H9 (cell line): ENCODE results near the gene FAT4. TPM values are rescaled to one million over a fixed set of nuclear protein-coding genes. Genes with fewer than 3 reads are reported as not detected.

Experiments used
- DNase-seq: peaks from one replicate; pipeline ENCODE4 v3.0.0-alpha.2; 2017
- H2AFZ ChIP-seq: one replicate; pipeline ENCODE4 v1.6.1; 2013; ENCODE audit warnings: mild to moderate bottlenecking, low read length, control low read depth, moderate library complexity
- H2AK5ac ChIP-seq: 2 replicates; pipeline ENCODE4 v1.6.1; 2013; ENCODE audit warnings: low read length, control low read depth, mixed read lengths; ENCODE audit not compliant: insufficient read length
- H2BK120ac ChIP-seq: one replicate; pipeline ENCODE4 v1.6.1; 2013; ENCODE audit warnings: low read depth, mild to moderate bottlenecking, low read length, control low read depth, inconsistent platforms; ENCODE audit not compliant: poor library complexity, severe bottlenecking
- H2BK12ac ChIP-seq: 2 replicates; pipeline ENCODE4 v1.6.1; 2013; ENCODE audit warnings: low read length, control low read depth, mixed read lengths, low read depth; ENCODE audit not compliant: insufficient read length
- H2BK15ac ChIP-seq: 2 replicates; pipeline ENCODE4 v1.6.1; 2013; ENCODE audit warnings: low read depth, low read length, control low read depth
- H2BK20ac ChIP-seq: one replicate; pipeline ENCODE4 v1.6.1; 2013; ENCODE audit warnings: low read depth, mild to moderate bottlenecking, low read length, control low read depth, inconsistent platforms; ENCODE audit not compliant: poor library complexity, severe bottlenecking
- H2BK5ac ChIP-seq: 2 replicates; pipeline ENCODE4 v1.6.1; 2013; ENCODE audit warnings: low read length, control low read depth, mixed read lengths; ENCODE audit not compliant: insufficient read length
- H3K14ac ChIP-seq: 2 replicates; pipeline ENCODE4 v1.6.1; 2013; ENCODE audit warnings: low read length, control low read depth; ENCODE audit not compliant: insufficient read depth
- H3K18ac ChIP-seq: 2 replicates; pipeline ENCODE4 v1.6.1; 2013; ENCODE audit warnings: low read depth, mild to moderate bottlenecking, mixed read lengths, low read length, control low read depth; ENCODE audit not compliant: insufficient read length
- H3K23ac ChIP-seq: 2 replicates; pipeline ENCODE4 v1.6.1; 2013; ENCODE audit warnings: low read length, control low read depth, mixed read lengths, low read depth; ENCODE audit not compliant: insufficient read length
- H3K23me2 ChIP-seq: 2 replicates; pipeline ENCODE4 v1.6.1; 2013; ENCODE audit warnings: low read depth, mild to moderate bottlenecking, mixed read lengths, low read length, control low read depth; ENCODE audit not compliant: insufficient read length, poor library complexity, severe bottlenecking
- H3K27ac ChIP-seq: 2 replicates; pipeline ENCODE4 v1.5.1; 2013; ENCODE audit warnings: low read length, control low read depth, mixed read lengths, low read depth; ENCODE audit not compliant: insufficient read length
- H3K27me3 ChIP-seq: 2 replicates; pipeline ENCODE4 v1.6.1; 2013; ENCODE audit warnings: low read length, control low read depth, inconsistent platforms; ENCODE audit not compliant: insufficient read depth
- H3K4ac ChIP-seq: 2 replicates; pipeline ENCODE4 v1.6.1; 2013; ENCODE audit warnings: low read depth, mild to moderate bottlenecking, control low read depth, inconsistent platforms, low read length, moderate library complexity
- H3K4me1 ChIP-seq: 2 replicates; pipeline ENCODE4 v1.6.1; 2013; ENCODE audit warnings: low read length, control low read depth, inconsistent platforms; ENCODE audit not compliant: insufficient read depth
- H3K4me2 ChIP-seq: 2 replicates; pipeline ENCODE4 v1.6.1; 2013; ENCODE audit warnings: low read length, control low read depth, mixed read lengths; ENCODE audit not compliant: insufficient read length, insufficient read depth
- H3K56ac ChIP-seq: 2 replicates; pipeline ENCODE4 v1.6.1; 2013; ENCODE audit warnings: low read depth, mild to moderate bottlenecking, mixed read lengths, low read length, control low read depth; ENCODE audit not compliant: insufficient read length
- H3K79me1 ChIP-seq: 2 replicates; pipeline ENCODE4 v1.6.1; 2013; ENCODE audit warnings: low read depth, mild to moderate bottlenecking, moderate library complexity, low read length, control low read depth, inconsistent platforms; ENCODE audit not compliant: insufficient read depth, poor library complexity, severe bottlenecking
- H3K79me2 ChIP-seq: 2 replicates; pipeline ENCODE4 v1.6.1; 2013; ENCODE audit warnings: low read length, control low read depth, inconsistent platforms; ENCODE audit not compliant: insufficient read depth
- H3K9ac ChIP-seq: 2 replicates; pipeline ENCODE4 v1.6.1; 2013; ENCODE audit warnings: low read length, control low read depth, mixed read lengths; ENCODE audit not compliant: insufficient read length; ENCODE audit errors: extremely low read depth
- H3K9me3 ChIP-seq: one replicate; pipeline ENCODE4 v1.6.1; 2013; ENCODE audit warnings: low read depth, low read length, inconsistent platforms; ENCODE audit not compliant: control insufficient read depth
- H3T11ph ChIP-seq: one replicate; pipeline ENCODE4 v1.6.1; 2013; ENCODE audit warnings: mild to moderate bottlenecking, low read length, control low read depth, inconsistent platforms
- H4K20me1 ChIP-seq: one replicate; pipeline ENCODE4 v1.6.1; 2013; ENCODE audit not compliant: control insufficient read depth, insufficient read length, insufficient read depth
- H4K5ac ChIP-seq: 2 replicates; pipeline ENCODE4 v1.6.1; 2013; ENCODE audit warnings: low read depth, mild to moderate bottlenecking, mixed read lengths, low read length, control low read depth; ENCODE audit not compliant: insufficient read length
- H4K8ac ChIP-seq: replicated peaks from 2 replicates; pipeline ENCODE4 v1.6.1; 2013; ENCODE audit warnings: low read length, control low read depth, mixed read lengths, low read depth; ENCODE audit not compliant: insufficient read length
- H4K91ac ChIP-seq: 2 replicates; pipeline ENCODE4 v1.6.1; 2013; ENCODE audit warnings: low read depth, mild to moderate bottlenecking, moderate library complexity, mixed read lengths, low read length, control low read depth; ENCODE audit not compliant: insufficient read length
- H3K27ac Mint-ChIP-seq, 3 experiments: 2 replicates in 2 of 3; 3 replicates in 1 of 3; pipeline ENCODE4 v1.8.0; 2020 to 2021; ENCODE audit warnings: mixed read lengths in 3 of 3, mild to moderate bottlenecking in 1 of 3, moderate library complexity in 1 of 3
- H3K27me3 Mint-ChIP-seq: 2 replicates; pipeline ENCODE4 v1.8.0; 2021; ENCODE audit warnings: low read depth, mild to moderate bottlenecking, moderate library complexity, mixed read lengths
- H3K36me3 Mint-ChIP-seq, 3 experiments: 2 replicates in 2 of 3; 3 replicates in 1 of 3; pipeline ENCODE4 v1.8.0; 2020 to 2021; ENCODE audit warnings: low read depth in 3 of 3, mixed read lengths in 3 of 3; ENCODE audit not compliant: insufficient read depth in 1 of 3
- H3K4me1 Mint-ChIP-seq, 2 experiments: 2 replicates each; pipeline ENCODE4 v1.8.0; 2020; ENCODE audit warnings: mixed read lengths in 2 of 2
- H3K4me3 Mint-ChIP-seq, 2 experiments: 2 replicates in 1 of 2; 3 replicates in 1 of 2; pipeline ENCODE4 v1.8.0; 2020 to 2021; ENCODE audit warnings: mild to moderate bottlenecking in 2 of 2, mixed read lengths in 2 of 2, moderate library complexity in 1 of 2
- H3K9me3 Mint-ChIP-seq, 2 experiments: 2 replicates in 1 of 2; 3 replicates in 1 of 2; pipeline ENCODE4 v1.8.0; 2020; ENCODE audit warnings: mild to moderate bottlenecking in 2 of 2, mixed read lengths in 2 of 2, moderate library complexity in 1 of 2
- WGBS: extraction: QIAGEN DNeasy Blood & Tissue Kit; methylation state at CpG from one replicate; pipeline ENCODE4 v1.1.7; 2013; ENCODE audit warnings: missing lambda C conversion rate, low lambda C conversion rate, mixed read lengths; ENCODE audit not compliant: insufficient read length; ENCODE audit errors: extremely low coverage; 5-methylcytosine and 5-hydroxymethylcytosine counted together
- total RNA-seq: library from RNA; stranded (reverse); gene quantifications from 2 replicates; pipeline ENCODE4 v1.2.1, GENCODE V29; 2021
- TF ChIP-seq, protein P1 (sequence below): fragments of 200-600 bp; sonication (generic); conservative IDR thresholded peaks from 3 replicates; pipeline ENCODE4 v1.8.0; 2021; ENCODE audit warnings: antibody characterized with exemption, mild to moderate bottlenecking

FAT4 gene
- total RNA-seq, 1 experiment from 2014 or later, result 6.9 TPM

DNA sequence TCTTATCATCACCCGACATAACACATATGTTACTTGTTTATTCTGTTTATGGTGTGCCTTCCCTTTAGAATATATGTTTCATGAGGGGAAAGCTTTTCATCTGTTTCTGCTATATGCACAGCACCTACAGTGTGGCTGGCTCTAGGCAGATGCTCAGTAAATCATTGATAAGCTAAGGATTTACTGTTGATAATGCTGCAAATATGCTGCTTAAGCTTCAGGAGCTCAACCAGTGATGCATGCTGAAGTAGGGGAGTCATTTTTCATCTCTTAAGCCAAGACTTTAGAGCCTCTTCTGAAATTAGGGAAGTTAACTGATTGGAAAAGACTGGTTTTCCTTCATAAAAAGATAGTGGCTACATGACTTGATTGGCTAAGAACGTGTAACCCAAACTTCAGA lies 16.4 kb downstream of the FAT4 start:
- no peak overlapping the region for H3K23ac ChIP-seq
- H3K27ac ChIP-seq, result no peak overlapping the region
- H4K5ac ChIP-seq, result no peak overlapping the region
- no peak overlapping the region for H2BK15ac ChIP-seq
- no peak overlapping the region for H2BK12ac ChIP-seq
- no peaks in the 10 kb centered on the region for H3K27me3 Mint-ChIP-seq
- TF ChIP-seq, protein P1, sequence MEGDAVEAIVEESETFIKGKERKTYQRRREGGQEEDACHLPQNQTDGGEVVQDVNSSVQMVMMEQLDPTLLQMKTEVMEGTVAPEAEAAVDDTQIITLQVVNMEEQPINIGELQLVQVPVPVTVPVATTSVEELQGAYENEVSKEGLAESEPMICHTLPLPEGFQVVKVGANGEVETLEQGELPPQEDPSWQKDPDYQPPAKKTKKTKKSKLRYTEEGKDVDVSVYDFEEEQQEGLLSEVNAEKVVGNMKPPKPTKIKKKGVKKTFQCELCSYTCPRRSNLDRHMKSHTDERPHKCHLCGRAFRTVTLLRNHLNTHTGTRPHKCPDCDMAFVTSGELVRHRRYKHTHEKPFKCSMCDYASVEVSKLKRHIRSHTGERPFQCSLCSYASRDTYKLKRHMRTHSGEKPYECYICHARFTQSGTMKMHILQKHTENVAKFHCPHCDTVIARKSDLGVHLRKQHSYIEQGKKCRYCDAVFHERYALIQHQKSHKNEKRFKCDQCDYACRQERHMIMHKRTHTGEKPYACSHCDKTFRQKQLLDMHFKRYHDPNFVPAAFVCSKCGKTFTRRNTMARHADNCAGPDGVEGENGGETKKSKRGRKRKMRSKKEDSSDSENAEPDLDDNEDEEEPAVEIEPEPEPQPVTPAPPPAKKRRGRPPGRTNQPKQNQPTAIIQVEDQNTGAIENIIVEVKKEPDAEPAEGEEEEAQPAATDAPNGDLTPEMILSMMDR, result no peak
- H3K9ac ChIP-seq, result no peak overlapping the region
- H3K9me3 ChIP-seq, result no peaks in the 10 kb centered on the region
- no peak overlapping the region for H3K14ac ChIP-seq
- H3T11ph ChIP-seq, result no peak overlapping the region
- no peak overlapping the region for H2BK5ac ChIP-seq
- no peaks in the 10 kb centered on the region for H3K79me1 ChIP-seq
- H2BK120ac ChIP-seq, result no peak overlapping the region
- H3K79me2 ChIP-seq, result peaks cover 2% of the 10 kb centered on the region; the same call in 1 of the 2 replicates
- no peak overlapping the region for H3K56ac ChIP-seq
- H3K4me3 Mint-ChIP-seq, result no peak overlapping the region
- no peaks in the 10 kb centered on the region for H3K9me3 Mint-ChIP-seq
- H3K27ac Mint-ChIP-seq, result no peak overlapping the region
- no peaks in the 10 kb centered on the region for H3K27me3 ChIP-seq
- no peak for DNase-seq
- no CpG with 5 or more reads among the region's 2 CpGs for WGBS
- H4K91ac ChIP-seq, result no peak overlapping the region
- H3K4me1 ChIP-seq, result no peaks in the 10 kb centered on the region
- no peak overlapping the region for H2AK5ac ChIP-seq
- H4K20me1 ChIP-seq, result no peaks in the 10 kb centered on the region
- H3K36me3 Mint-ChIP-seq, result no peaks in the 10 kb centered on the region; a peak in 1 of 7 replicates
- H2BK20ac ChIP-seq, result no peak overlapping the region
- no peak overlapping the region for H2AFZ ChIP-seq
- no peak overlapping the region for H4K8ac ChIP-seq
- no peak overlapping the region for H3K18ac ChIP-seq
- no peak overlapping the region for H3K4ac ChIP-seq
- no peaks in the 10 kb centered on the region for H3K23me2 ChIP-seq
- peaks cover 6% of the 10 kb centered on the region in 2 experiments for H3K4me1 Mint-ChIP-seq
- H3K4me2 ChIP-seq, result no peak overlapping the region
